Fibroblast of lung (primary cell): ENCODE data around the gene TCAF1. TPM values are rescaled to one million over a fixed set of nuclear protein-coding genes. Genes with fewer than 3 reads are reported as not detected.
"Not testable (repeated sequence)": the region's sequence is repeated elsewhere in the genome, so short reads cannot be mapped to it uniquely, and the experiment has no call there.

Source experiments
- DNase-seq, 2 donors: peaks; one replicate each; pipeline versions ENCODE4 v3.0.0 to v3.0.0-alpha.2; 2010; ENCODE audit warnings: low read depth in 2 of 2
- H2AFZ ChIP-seq: 2 replicates; pipeline ENCODE4 v1.5.1; 2012; ENCODE audit warnings: low read length, control low read depth, inconsistent platforms
- H3K27ac ChIP-seq: 2 replicates; pipeline ENCODE4 v1.5.1; 2011; ENCODE audit warnings: low read length, control low read depth; ENCODE audit not compliant: insufficient read depth
- H3K27me3 ChIP-seq: 2 replicates; pipeline ENCODE4 v1.5.1; 2011; ENCODE audit warnings: mild to moderate bottlenecking, low read length; ENCODE audit not compliant: control insufficient read depth, insufficient read depth
- H3K36me3 ChIP-seq: 2 replicates; pipeline ENCODE4 v1.5.1; 2011; ENCODE audit warnings: low read length; ENCODE audit not compliant: control insufficient read depth, insufficient read depth
- H3K4me1 ChIP-seq: 2 replicates; pipeline ENCODE4 v1.5.1; 2011; ENCODE audit warnings: low read length; ENCODE audit not compliant: control insufficient read depth, insufficient read depth; ENCODE audit errors: extremely low read depth
- H3K4me2 ChIP-seq: 2 replicates; pipeline ENCODE4 v1.5.1; 2011; ENCODE audit warnings: low read length, control low read depth; ENCODE audit not compliant: insufficient read depth; ENCODE audit errors: extremely low read depth
- H3K4me3 ChIP-seq, 4 experiments: fragments of 200-600 bp in 1 of 4; sonication (generic) in 1 of 4; replicated peaks in 1 of 4; 2 replicates each; pipeline ENCODE4 v1.5.1; 2011 to 2016; ENCODE audit warnings: low read length in 4 of 4, low read depth in 3 of 4, mild to moderate bottlenecking in 3 of 4, control low read depth in 2 of 4, inconsistent platforms in 1 of 4, mixed read lengths in 1 of 4; ENCODE audit not compliant: insufficient read depth in 1 of 4; ENCODE audit errors: control extremely low read depth in 1 of 4
- H3K79me2 ChIP-seq: 2 replicates; pipeline ENCODE4 v1.5.1; 2012; ENCODE audit warnings: mild to moderate bottlenecking, low read length, inconsistent platforms; ENCODE audit not compliant: control insufficient read depth, insufficient read depth
- H3K9ac ChIP-seq: 2 replicates; pipeline ENCODE4 v1.5.1; 2011; ENCODE audit warnings: mild to moderate bottlenecking, low read length, control low read depth; ENCODE audit not compliant: insufficient read depth
- H3K9me3 ChIP-seq: 2 replicates; pipeline ENCODE4 v1.5.1; 2012; ENCODE audit warnings: low read depth, low read length; ENCODE audit not compliant: control insufficient read depth, insufficient read depth
- H4K20me1 ChIP-seq: 2 replicates; pipeline ENCODE4 v1.5.1; 2011; ENCODE audit warnings: low read length; ENCODE audit not compliant: control insufficient read depth, insufficient read depth; ENCODE audit errors: extremely low read depth
- EZH2 ChIP-seq: IDR thresholded peaks from 2 replicates; pipeline ENCODE4 v1.5.1; 2012; ENCODE audit warnings: low read length, control low read depth, mild to moderate bottlenecking; ENCODE audit errors: missing control alignments
- polyA plus RNA-seq, 2 donors: library from polyadenylated mRNA; depleted of rRNA in 1 of 2; stranded (reverse) in 1 of 2; unstranded in 1 of 2; fragments of >200 nt; gene quantifications; 2 replicates each; pipeline ENCODE4 v1.2.1, GENCODE V29; 2011 to 2012; ENCODE audit warnings: missing spikeins in 1 of 2
- total RNA-seq: library from RNA; depleted of rRNA; stranded (reverse); fragments of >200 nt; gene quantifications from 2 replicates; pipeline ENCODE4 v1.2.1, GENCODE V29; 2014
- TF ChIP-seq, protein P1 (sequence below), 2 donors: IDR thresholded peaks in 1 of 2; conservative IDR thresholded peaks in 1 of 2; 1 replicate in 1 of 2; 2 replicates in 1 of 2; pipeline ENCODE4 v1.5.1; 2011 to 2012; ENCODE audit warnings: low read length in 2 of 2, control low read depth in 1 of 2, inconsistent platforms in 1 of 2, low read depth in 1 of 2, mild to moderate bottlenecking in 1 of 2

Gene TCAF1
- total and polyA plus RNA-seq, 2 donors (not counting 1 experiment from before 2014, with no cell fraction given): 61.2 to 65.6 TPM

DNA sequence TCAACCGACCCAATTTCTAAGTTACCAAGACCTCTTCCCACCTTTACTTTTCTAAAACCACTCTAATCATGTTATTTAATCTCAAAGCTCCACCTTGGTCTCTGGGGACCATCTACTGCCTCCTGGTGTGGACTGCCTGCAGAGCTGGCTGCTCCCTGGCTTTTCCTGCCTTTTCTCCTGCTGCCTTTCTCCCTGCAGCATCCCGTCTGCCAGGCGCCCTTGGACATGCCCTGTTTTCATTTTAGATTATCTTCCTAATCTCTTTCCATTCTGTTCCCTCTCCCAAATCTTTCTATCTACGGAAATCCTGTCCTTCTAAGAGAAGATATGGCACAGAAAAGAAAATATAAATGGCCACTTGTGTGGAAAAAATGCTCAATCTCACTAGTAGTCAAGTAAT lies 23.1 kb downstream of the TCAF1 start:
- Histone ChIP-seq H3K36me3 (peaks cover 6% of the 10 kb centered on the region), H4K20me1 (no peaks in the 10 kb centered on the region), H3K9ac (no peak overlapping the region), H3K4me2 (no peak overlapping the region), H2AFZ (no peak overlapping the region), H3K79me2 (peaks cover 6% of the 10 kb centered on the region), H3K27ac (no peak overlapping the region), H3K4me1 (peaks cover 2% of the 10 kb centered on the region), H3K9me3 (no peaks in the 10 kb centered on the region), H3K27me3 (no peaks in the 10 kb centered on the region), H3K4me3 (no peak overlapping the region)
- DNase-seq: no peak
- TF ChIP-seq, protein P1, sequence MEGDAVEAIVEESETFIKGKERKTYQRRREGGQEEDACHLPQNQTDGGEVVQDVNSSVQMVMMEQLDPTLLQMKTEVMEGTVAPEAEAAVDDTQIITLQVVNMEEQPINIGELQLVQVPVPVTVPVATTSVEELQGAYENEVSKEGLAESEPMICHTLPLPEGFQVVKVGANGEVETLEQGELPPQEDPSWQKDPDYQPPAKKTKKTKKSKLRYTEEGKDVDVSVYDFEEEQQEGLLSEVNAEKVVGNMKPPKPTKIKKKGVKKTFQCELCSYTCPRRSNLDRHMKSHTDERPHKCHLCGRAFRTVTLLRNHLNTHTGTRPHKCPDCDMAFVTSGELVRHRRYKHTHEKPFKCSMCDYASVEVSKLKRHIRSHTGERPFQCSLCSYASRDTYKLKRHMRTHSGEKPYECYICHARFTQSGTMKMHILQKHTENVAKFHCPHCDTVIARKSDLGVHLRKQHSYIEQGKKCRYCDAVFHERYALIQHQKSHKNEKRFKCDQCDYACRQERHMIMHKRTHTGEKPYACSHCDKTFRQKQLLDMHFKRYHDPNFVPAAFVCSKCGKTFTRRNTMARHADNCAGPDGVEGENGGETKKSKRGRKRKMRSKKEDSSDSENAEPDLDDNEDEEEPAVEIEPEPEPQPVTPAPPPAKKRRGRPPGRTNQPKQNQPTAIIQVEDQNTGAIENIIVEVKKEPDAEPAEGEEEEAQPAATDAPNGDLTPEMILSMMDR (conservative IDR thresholded peaks at IDR 0.05 in 1 of 2, IDR thresholded peaks at IDR 0.05 in 1 of 2; ENCODE audit: low read depth in 1 of 2, low read length in 2 of 2): no peak

DNA sequence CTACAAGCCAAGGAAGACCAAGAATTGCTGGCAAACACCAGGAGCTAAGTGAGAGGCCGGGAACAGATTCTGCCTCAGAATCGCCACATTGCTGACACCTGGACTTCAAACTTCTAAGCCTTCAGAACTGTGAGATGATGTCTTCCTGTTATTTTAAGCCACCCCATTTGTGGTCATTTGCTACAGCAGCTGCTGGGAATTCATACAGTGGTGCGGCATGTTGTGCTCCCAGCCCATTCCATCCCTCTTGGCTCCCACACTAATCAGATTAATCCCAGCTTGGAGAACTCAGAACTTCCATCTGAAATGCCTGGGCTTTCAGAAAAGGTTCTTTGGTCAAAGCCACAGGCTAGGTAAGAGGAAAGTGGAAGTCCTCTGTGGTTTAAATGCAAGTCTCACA lies 24.9 kb downstream of the TCAF1 start:
- TF ChIP-seq, protein P1 (conservative IDR thresholded peaks at IDR 0.05 in 1 of 2, IDR thresholded peaks at IDR 0.05 in 1 of 2; ENCODE audit: low read depth in 1 of 2, low read length in 2 of 2): no peak
- TF ChIP-seq EZH2: no peak
- no peaks in the 10 kb centered on the region for H3K27me3 ChIP-seq
- H3K9ac ChIP-seq: no peak overlapping the region
- no peak overlapping the region for H3K4me3 ChIP-seq
- H3K9me3 ChIP-seq: no peaks in the 10 kb centered on the region
- no peak overlapping the region for H3K4me2 ChIP-seq
- no peak for DNase-seq
- no peaks in the 10 kb centered on the region for H4K20me1 ChIP-seq
- peaks cover 6% of the 10 kb centered on the region for H3K36me3 ChIP-seq
- H3K4me1 ChIP-seq: peaks cover 2% of the 10 kb centered on the region
- H3K27ac ChIP-seq: no peak overlapping the region
- peaks cover 1% of the 10 kb centered on the region for H3K79me2 ChIP-seq
- H2AFZ ChIP-seq: no peak overlapping the region

DNA sequence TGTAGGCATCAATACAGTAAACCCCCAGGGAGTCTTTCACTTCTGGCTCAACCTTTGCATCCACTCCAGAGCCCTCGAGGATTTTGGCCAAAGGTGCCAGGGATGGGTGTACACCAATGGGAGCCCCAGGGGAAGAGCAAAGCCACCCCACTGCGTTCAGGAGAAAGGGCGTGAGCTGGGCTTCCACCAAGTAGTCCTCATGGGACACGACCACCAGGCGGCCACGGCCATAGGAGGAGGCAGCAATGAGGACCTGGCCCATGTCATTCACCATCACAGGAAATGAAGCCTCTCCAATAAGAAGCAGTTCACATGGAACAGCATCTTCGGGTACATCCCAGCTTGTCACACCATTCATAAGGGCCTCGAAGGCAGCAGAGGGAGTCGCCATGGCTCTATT lies 25.8 kb downstream of the TCAF1 start:
- H3K9ac ChIP-seq: no peak overlapping the region
- H3K4me1 ChIP-seq: no peaks in the 10 kb centered on the region
- DNase-seq: no peak
- no peak overlapping the region for H3K4me3 ChIP-seq
- H3K9me3 ChIP-seq: no peaks in the 10 kb centered on the region
- no peak overlapping the region for H3K27ac ChIP-seq
- H3K27me3 ChIP-seq: no peaks in the 10 kb centered on the region
- peaks cover 1% of the 10 kb centered on the region for H3K79me2 ChIP-seq
- H2AFZ ChIP-seq: no peak overlapping the region
- TF ChIP-seq, protein P1 (conservative IDR thresholded peaks at IDR 0.05 in 1 of 2, IDR thresholded peaks at IDR 0.05 in 1 of 2; ENCODE audit: low read depth in 1 of 2, low read length in 2 of 2): no peak
- no peak for TF ChIP-seq EZH2
- H3K36me3 ChIP-seq: peaks cover 6% of the 10 kb centered on the region
- H3K4me2 ChIP-seq: no peak overlapping the region
- no peaks in the 10 kb centered on the region for H4K20me1 ChIP-seq

DNA sequence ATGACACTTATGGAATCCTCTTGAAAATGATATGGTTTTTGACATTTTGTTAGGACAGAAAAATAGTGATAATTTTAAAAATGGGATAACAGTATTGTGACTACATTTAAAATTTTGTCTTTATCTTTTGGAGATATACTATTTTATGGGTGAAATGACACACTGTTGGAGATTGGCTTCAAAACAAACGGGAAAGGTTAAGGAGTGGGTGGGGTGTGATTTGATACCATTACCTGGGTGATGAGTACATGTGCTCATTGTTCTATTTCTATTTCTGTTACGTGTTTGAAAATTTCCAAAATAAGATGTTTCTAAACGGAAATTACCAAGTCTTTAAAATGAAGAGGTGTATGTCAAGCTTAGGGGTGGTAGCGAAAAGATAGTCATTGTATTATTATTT lies 28.7 kb downstream of the TCAF1 start:
- DNase-seq, H3K27ac ChIP-seq, H2AFZ ChIP-seq, H3K9ac ChIP-seq, H3K4me2 ChIP-seq, H3K27me3 ChIP-seq, H3K79me2 ChIP-seq, H3K4me3 ChIP-seq, H3K36me3 ChIP-seq, H3K9me3 ChIP-seq, H4K20me1 ChIP-seq, H3K4me1 ChIP-seq: not testable (repeated sequence)

DNA sequence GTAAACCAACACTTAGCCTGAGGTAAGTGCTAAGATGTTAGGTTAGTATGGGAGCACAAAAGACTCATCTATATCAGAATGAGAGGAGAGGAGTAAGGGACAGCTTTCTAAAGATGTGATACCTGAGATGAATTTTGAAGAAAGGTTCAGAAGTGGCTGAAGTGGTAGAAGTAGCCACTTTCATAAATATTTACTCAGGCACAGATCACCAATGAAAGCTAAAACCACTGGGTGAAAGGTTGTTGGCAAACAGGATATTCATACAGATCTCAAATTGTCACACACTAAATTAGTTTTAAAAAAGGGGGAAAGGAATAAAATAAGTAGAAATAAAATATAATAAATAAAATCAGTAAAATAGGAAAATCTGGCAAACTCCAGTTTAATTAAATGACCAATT lies 30.4 kb downstream of the TCAF1 start:
- not testable (repeated sequence) for H3K27me3 ChIP-seq, H3K27ac ChIP-seq, H2AFZ ChIP-seq, H3K4me3 ChIP-seq, H3K79me2 ChIP-seq, H4K20me1 ChIP-seq, DNase-seq, H3K9me3 ChIP-seq, H3K9ac ChIP-seq, H3K4me1 ChIP-seq, H3K4me2 ChIP-seq, H3K36me3 ChIP-seq
